ENCODE measurements around the gene ZSWIM6.
"Not testable (repeated sequence)": the region's sequence is repeated elsewhere in the genome, so short reads cannot be mapped to it uniquely, and the experiment has no call there.

Gene ZSWIM6

DNA sequence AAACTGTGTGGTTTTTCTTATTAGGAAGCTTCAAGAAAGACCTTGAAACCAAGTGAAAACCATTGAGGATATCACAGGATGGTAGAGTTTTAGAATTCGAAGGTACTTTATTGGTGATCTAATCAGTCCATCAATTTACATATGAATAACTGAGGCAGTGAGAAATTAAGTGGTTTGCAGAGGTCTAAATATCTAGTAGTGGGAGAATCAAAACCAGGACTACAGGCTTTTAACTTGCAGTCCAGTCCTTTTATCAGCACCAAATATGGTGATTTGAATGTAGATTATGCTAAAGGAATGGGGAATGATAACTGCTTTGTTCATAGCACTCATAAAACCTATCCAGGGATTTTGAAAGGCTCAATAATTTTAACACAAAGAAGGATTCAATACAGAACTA lies 85.8 kb downstream of the ZSWIM6 start:
- DNase-seq (ENCODE audit: low spot score) = no peak
- TF ChIP-seq, protein P1, sequence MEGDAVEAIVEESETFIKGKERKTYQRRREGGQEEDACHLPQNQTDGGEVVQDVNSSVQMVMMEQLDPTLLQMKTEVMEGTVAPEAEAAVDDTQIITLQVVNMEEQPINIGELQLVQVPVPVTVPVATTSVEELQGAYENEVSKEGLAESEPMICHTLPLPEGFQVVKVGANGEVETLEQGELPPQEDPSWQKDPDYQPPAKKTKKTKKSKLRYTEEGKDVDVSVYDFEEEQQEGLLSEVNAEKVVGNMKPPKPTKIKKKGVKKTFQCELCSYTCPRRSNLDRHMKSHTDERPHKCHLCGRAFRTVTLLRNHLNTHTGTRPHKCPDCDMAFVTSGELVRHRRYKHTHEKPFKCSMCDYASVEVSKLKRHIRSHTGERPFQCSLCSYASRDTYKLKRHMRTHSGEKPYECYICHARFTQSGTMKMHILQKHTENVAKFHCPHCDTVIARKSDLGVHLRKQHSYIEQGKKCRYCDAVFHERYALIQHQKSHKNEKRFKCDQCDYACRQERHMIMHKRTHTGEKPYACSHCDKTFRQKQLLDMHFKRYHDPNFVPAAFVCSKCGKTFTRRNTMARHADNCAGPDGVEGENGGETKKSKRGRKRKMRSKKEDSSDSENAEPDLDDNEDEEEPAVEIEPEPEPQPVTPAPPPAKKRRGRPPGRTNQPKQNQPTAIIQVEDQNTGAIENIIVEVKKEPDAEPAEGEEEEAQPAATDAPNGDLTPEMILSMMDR (IDR thresholded peaks at IDR 0.05; ENCODE audit: extremely low read depth, missing control alignments) = no peak

DNA sequence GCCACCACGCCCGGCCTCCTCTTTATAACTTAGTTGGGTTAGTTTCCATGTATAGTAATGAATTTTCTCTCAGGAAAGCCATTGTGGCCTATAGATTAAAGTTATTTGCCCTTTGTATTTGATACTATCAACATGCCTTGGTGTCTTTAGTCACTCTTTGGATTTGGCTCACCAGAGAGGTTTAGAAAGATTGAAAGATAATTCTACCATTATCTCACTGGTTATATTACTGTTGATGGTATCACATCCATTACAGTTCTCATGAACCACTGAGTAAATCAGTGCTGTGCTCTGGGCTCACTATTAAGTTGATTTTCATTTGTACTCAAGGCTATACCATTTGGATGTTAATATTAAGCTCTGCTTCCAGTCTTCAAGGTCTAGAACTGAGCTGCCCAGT lies 87.0 kb downstream of the ZSWIM6 start:
- no peak for DNase-seq (ENCODE audit: low spot score)
- TF ChIP-seq, protein P1 (IDR thresholded peaks at IDR 0.05; ENCODE audit: extremely low read depth, missing control alignments) = no peak

DNA sequence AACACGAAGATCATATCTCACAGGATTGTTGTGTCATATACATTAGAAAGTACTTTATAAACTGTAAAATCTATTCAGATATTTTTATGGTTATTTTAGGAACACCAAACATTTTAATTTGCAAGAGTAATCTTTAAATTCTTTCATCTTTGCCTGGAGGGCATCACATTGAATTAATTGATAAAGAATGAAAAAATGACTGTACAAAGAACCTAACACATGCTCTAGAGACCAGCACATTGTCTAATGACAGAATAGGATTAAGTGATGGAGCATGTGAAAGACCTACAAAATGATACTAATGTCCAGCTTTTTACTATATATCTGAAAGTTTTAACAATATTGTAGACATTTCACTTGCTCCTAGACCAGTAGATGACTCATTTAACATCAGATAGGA lies 88.0 kb downstream of the ZSWIM6 start:
- TF ChIP-seq, protein P1 (IDR thresholded peaks at IDR 0.05; ENCODE audit: extremely low read depth, missing control alignments) = no peak
- no peak for DNase-seq (ENCODE audit: low spot score)

DNA sequence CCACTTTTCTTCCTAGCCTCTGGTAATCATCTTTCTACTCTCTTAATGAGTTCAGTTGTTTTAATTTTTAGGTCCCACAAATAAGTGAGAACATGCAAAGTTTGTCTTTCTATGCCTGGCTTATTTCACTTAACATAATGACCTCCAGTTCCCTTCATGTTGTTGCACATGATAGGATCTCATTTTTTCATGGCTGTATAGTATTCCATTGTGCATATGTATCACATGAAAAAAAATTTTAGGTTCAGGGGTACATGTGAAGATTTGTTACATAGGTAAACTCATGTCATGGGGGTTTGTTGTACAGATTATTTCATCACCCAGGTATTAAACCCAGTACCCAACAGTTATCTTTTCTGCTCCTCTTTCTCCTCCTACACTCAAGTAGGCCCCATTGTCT lies 89.2 kb downstream of the ZSWIM6 start:
- DNase-seq (ENCODE audit: low spot score) = not testable (repeated sequence)

DNA sequence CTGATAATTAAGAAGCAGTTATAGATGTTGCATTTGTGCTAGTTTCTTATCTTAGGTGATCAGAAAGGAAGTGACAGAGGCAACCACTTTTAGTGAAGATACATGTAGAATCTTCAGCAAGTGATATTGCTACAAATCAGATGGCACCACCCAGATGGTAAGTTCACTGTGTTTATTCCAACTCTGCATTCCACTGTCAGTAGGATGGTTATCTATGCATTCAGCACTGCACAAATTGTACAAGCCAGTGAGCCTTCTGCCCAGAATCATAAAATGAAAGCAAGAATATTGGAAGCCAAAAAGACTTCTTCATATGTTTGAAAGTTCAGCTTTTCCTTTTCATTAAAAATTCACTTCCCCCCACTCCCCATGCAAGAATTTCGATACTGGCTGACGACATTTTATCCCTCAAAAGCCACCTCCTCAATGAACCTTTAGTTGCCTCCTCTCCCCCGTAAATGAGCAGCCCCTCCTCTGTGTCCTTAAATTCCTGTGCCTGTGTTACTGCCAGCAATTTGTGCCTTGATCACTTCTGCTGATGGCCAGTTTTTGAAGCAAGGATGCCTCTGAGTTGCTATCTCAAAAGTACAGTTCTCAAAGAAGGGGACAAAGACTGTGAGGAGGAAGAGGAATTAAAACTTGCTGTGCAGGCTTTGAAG lies 91.6 kb downstream of the ZSWIM6 start:
- DNase-seq (ENCODE audit: low spot score) = no peak
- TF ChIP-seq, protein P1 (IDR thresholded peaks at IDR 0.05; ENCODE audit: extremely low read depth, missing control alignments) = no peak

DNA sequence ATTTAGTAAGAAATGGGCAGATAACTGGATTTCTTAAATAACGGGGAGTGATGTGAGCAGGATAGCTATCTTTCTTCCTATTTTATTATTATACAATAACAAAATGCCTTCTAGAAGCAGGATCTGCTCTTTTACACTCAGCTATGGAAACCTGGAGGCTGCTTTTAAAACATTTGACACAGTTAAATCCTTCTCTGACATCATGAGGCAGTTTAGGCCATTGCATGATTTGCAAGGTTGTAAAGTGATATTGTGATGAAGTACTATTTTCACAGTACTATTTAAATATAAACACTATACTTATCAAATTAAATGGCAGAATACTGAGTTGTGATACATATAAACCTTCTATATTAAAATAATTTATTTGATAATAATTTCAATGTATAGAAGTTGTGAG lies 93.9 kb downstream of the ZSWIM6 start:
- no peak for DNase-seq (ENCODE audit: low spot score)
- TF ChIP-seq, protein P1 (IDR thresholded peaks at IDR 0.05; ENCODE audit: extremely low read depth, missing control alignments) = no peak

DNA sequence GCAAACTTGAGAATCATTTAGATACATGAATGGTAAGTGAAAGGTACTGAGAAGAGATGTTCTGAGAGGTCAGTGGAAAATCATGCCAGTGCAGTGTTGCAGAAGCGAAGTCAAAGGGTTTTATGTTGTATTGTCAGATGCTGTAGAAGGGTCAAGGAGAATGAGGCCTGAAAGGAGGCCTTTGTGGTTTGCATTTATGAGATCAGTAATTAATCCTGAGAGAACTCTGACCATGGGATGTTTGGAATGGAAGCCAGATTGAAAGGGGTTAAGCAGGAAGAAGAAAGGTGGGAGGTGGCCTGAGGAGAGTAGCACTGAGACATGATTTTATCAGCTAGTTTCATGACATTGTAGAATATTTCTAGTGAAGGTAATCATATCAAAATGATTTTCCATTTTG lies 97.8 kb downstream of the ZSWIM6 start:
- TF ChIP-seq, protein P1 (IDR thresholded peaks at IDR 0.05; ENCODE audit: extremely low read depth, missing control alignments) = no peak

DNA sequence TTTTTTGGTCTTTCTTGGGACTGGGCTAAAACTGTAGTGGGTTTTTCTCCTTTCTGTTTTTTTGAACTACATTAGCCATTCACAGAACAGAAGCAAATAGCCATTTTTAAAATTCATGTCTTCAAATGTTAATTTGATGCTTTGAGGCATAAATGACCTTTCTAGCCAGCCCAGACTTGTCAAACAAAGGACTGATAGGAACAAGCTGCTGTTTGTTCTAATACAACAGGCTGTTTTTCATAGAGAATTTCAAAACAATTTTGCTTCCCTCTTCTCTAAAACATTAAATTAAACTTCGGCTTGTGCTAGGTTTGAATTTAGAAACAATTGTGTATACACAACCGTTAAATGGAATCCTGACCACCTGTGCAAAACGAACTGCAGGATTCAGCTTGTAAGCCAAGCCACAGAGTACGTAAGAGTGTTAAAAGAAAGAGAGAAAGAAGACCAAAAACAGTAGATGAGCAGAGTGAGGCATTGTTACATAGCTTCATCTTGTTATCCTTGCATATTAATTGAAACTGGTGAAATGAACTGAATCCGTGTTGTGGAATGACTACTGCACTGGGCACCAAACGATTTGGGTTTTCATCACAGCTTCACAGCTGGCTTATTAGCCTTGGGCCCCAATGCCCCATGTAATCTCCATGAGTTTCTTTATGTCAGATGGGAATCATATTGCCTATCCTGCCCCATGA lies 100.0 kb downstream of the ZSWIM6 start:
- DNase-seq (ENCODE audit: low spot score) = no peak
- TF ChIP-seq, protein P1 (IDR thresholded peaks at IDR 0.05; ENCODE audit: extremely low read depth, missing control alignments) = no peak

More for the DNA sequence above, 97.8 kb downstream of the ZSWIM6 start:
- no peak for DNase-seq (ENCODE audit: low spot score)
